RWPE1 (cell line): ENCODE data around the gene LRRC45.
A peak's percentile ranks its signal among the peaks of the same experiment; 100 is the strongest.

Source experiments
- CTCF ChIA-PET: fragments of 350-600 bp; sonication (Branson Sonifier 250); formaldehyde crosslinking; extraction: SDS; loops from one replicate; lab custom pipeline; 2021; lab: Yijun Ruan, JAX
- POLR2A ChIA-PET: fragments of 400-600 bp; formaldehyde crosslinking; extraction: SDS; loops from one replicate; lab custom pipeline; 2020; ENCODE audit warnings: antibody characterized with exemption; ENCODE audit not compliant: low non-redundant PET; lab: Yijun Ruan, JAX
- DNase-seq: peaks from one replicate; pipeline ENCODE4 v3.0.0; 2012; ENCODE audit warnings: low spot score
- H3K27ac ChIP-seq: fragments of 450-650 bp; 2 replicates; pipeline ENCODE4 v1.5.1; 2017
- CTCF ChIP-seq: fragments of 450-650 bp; conservative IDR thresholded peaks from 2 replicates; pipeline ENCODE4 v1.5.1; 2017; ENCODE audit warnings: low read depth, mild to moderate bottlenecking

LRRC45 gene

GRCh38 chr17:82039695-82040299 is 16.7 kb downstream of the LRRC45 start:
- no peak for TF ChIP-seq CTCF
- ChIA-PET POLR2A (no interaction called here), CTCF (interaction anchor here (1.8 kb wide), 1 partner anchor 9 kb away, joined by 6 read pairs; no protein-coding TSS in a partner anchor)
- no peak overlapping the region for H3K27ac ChIP-seq
- DNase-seq: no peak

DNA sequence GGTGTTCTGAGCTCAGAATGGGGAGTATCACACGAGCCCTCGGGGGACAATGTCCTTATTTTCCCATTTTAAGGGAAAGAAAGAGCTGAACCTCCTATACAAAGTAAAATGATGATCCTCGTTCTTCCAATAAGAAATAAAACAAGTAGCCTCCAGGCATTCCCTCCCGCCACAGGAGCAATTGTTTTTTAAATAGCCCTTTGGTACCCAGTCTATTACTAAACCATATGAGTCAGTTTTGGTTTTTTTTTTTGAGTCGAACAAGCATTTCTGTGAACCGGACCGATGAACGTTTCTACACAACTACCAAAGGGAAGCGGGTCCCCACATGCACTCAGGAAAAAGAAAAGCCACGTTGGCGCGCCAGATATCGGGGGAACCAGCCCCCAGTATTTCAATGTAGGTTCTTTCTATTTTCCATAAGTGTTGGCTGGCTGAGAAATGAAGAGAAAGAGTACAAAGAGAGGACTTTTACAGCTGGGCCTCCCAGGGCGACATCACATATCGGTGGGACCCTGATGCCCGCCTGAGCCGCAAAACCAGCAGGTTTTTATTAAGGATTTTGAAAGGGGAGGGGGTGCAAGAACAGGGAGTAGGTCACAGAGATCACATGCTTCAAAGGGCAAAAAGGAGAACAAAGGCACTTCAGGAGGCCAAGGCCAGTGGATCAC is 18.2 kb downstream of the LRRC45 start:
- peak overlapping the region; percentile 33 for H3K27ac ChIP-seq
- CTCF ChIA-PET: interaction anchor here (0.6 to 1.8 kb wide), 2 partner anchors 11 to 811 kb away, joined by 3 to 6 read pairs; no protein-coding TSS in a partner anchor
- TF ChIP-seq CTCF: no peak
- no peak for DNase-seq
- POLR2A ChIA-PET: no interaction called here

DNA sequence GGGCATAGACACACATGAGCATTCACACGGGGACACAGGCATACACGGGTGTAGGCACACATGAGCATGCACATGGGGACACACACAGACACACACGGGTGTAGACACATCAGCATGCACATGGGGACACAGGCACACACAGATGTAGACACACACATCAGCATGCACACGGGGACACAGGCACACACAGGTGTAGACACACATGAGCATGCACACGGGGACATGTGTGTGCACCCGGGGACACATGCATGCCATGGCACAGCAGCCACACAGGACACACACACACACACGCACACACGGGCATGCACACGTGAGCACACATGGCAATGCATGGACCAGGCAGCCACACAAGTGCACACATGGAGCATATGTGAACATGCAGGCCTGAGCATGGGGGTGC is 19.5 kb downstream of the LRRC45 start:
- POLR2A ChIA-PET: no interaction called here
- DNase-seq: no peak
- CTCF ChIA-PET: interaction anchor here (0.6 to 1.0 kb wide), 3 partner anchors 12 to 27 kb away, joined by 3 to 5 read pairs (median 4); no protein-coding TSS in a partner anchor
- peak overlapping the region; percentile 1; the same call in 1 of the 2 replicates for H3K27ac ChIP-seq
- no peak for TF ChIP-seq CTCF

DNA sequence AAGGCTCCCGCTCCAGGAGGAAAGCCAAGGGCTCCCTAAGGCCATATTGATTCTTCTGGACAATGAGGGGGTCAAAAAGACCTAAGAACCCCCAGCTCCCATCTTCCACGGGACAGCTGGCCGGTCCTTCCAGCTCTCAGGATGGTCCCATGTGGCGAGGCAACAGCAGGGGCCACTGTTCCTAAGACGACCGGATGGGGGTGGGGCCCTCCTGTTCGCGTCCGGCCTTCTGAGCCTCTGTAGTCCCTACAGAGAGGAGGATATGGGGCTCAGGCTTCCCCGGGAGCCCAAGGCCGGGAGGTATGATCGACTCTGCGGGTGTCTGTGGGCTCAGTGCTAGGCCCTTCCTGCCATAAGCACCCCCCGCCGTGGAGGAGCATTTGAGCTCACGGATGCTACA is 20.4 kb downstream of the LRRC45 start:
- DNase-seq: no peak
- ChIA-PET CTCF (interaction anchor here (1.0 kb wide), 1 partner anchor 13 kb away, joined by 3 read pairs; no protein-coding TSS in a partner anchor), POLR2A (interaction anchor here (1.0 kb wide), 1 partner anchor 22 kb away, joined by 3 read pairs; no protein-coding TSS in a partner anchor)
- H3K27ac ChIP-seq: peak overlapping the region; percentile 1; the same call in 1 of the 2 replicates
- TF ChIP-seq CTCF: no peak

DNA sequence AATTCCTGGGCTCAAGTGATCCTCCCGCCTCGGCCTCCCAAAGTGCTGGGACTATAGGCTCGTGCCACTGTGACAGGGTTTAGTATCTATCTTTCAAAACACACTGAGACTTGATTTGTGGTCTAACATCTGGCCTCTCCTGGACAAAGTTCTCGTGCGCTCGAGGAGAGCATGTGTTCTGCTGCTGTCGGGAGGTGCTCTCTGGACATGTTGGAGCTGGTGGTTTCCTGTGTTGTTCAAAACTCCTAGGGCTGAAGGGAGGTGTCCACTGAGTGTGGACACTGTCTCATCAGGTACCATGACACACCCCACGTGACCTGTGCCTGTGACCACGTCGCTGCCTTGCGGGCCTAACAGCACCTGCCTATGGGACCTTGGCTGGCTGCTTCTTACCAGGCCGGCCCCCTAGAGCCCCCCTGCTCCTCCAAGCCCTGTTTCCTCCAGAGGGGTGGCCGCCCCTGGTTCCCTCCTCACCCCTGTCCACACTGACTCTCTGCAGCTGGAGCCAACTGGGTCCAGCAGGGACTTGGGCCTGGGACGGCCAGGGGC is 22.9 kb downstream of the LRRC45 start:
- peak overlapping the region; percentile 79 for H3K27ac ChIP-seq
- ChIA-PET CTCF (interaction anchor here (0.7 kb wide), 1 partner anchor 287 kb away, joined by 3 read pairs; no protein-coding TSS in a partner anchor), POLR2A (no interaction called here)
- no peak for TF ChIP-seq CTCF
- no peak for DNase-seq

DNA sequence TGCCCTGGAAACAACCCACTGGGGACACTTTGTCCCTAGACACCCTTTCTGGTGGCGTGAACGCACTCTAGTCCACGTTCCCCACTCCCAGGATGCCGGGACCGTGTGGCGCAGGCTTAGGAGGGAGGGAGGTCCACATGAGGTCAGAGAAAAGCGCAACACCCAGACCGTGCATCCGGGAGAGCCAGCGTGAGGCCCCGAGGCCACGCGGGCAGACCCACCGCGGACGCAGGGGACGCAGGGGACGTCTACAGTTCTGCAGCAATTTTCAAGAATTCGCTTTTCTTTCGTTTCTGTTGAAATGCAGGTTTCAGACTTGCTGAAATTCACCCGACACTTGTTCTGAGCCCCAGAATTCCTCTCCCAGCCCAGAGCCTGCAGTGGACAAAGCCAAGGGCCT is 23.8 kb downstream of the LRRC45 start:
- ChIA-PET CTCF (no interaction called here), POLR2A (no interaction called here)
- no peak for TF ChIP-seq CTCF
- no peak for DNase-seq
- H3K27ac ChIP-seq: peak overlapping the region; percentile 79
